HK-2 (cell line): Measurements from ENCODE around the gene LHFPL6.

Experiments
- DNase-seq: peaks from one replicate; pipeline ENCODE4 v3.0.0-alpha.2; 2018; ENCODE audit not compliant: unreplicated experiment

The LHFPL6 gene

GRCh38 chr13:39414339-39414738 is 188.7 kb downstream of the LHFPL6 start:
- no peak for DNase-seq

DNA sequence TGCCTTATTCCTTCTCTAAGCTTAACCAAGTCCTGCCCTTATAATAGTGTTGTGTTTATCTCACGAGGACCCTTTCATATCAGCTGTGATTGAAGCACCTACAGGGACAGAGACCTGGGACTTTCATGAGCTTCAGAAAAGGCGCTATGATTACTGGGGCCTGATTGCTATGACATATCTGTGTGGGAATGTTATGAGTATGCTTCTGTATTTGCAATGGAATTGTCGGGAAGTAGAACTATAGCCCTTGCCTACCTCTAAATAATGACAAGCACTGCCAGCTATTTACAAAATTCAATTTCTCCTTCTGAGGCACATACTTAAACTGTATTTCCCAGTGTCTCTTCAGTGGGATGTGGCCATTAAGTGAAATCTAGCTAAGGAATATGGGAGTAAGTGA is 191.5 kb downstream of the LHFPL6 start:
- no peak for DNase-seq

DNA sequence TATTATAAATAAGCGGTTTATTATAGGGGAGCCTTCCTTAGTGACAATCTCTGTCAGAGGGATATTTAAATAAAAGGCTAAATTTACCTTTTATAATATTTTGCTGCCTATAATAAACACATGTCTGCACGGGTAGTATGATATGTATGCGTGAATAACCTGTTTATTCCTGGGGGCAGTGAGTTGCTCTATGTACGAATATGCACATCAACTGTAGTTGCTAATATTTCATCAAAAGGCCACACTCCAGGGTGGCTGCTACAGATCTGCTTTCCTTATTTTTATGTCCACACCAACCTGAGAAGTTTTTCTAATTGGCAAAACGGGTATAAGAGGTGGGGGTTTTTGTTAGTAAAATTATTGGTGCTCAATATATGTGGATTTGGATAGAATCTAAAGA is 192.0 kb downstream of the LHFPL6 start:
- DNase-seq = no peak

GRCh38 chr13:39410096-39410901 is 192.7 kb downstream of the LHFPL6 start:
- DNase-seq = no peak

DNA sequence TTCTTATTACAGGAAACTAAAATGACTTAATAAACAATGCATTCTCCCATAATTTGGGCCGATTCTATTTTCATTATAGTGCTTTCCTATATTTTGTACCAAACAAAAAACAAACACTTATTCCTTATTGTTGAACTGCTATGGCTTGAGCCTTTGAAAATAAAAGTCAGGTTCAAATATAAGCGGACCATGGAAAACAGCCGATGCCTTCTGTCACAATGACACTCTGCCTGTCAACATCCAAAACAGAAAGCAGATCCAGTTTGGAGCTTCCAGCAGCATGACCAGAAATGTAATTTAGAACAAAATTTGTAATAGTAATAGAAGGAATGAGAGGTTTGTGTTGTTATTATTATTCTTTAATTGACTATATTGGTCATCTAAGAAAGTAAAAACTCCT is 194.5 kb downstream of the LHFPL6 start:
- no peak for DNase-seq

DNA sequence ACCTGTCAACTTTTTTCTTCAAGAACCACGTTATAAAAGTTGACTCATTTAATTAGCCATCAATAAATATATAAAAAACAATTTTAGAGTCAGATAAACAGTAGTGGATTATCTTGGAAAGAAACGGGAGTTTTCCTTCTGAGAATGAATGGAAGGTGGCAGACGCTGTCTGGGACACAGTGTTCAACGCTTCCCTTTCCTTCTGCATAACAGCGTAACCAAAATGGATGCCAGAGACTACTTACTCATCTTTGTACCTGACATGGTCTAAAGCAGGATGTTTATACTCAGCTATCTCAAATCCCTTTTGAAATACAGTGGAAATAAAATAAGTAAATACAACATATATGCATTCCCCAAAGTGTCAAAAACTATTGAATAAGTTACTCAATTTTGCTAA is 195.2 kb downstream of the LHFPL6 start:
- DNase-seq = no peak

DNA sequence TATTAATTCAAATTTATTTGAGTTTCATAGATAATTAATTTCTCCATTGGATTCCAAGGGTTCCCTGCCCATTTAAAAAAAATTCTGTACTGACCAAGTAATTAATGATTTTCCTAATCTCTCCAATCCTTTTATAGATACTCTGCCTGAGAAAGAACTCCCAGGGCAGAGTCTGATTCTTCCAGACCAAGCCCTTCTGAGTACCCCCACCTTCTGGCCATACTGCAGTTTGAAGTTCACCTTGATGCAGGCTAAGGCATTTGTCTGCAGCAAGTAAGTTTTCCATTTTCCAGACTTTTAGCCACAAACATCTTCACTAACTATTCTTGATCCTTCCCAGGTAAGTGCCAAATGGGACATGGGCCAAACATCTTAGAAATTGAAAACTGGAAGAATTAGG is 195.9 kb downstream of the LHFPL6 start:
- DNase-seq = no peak

DNA sequence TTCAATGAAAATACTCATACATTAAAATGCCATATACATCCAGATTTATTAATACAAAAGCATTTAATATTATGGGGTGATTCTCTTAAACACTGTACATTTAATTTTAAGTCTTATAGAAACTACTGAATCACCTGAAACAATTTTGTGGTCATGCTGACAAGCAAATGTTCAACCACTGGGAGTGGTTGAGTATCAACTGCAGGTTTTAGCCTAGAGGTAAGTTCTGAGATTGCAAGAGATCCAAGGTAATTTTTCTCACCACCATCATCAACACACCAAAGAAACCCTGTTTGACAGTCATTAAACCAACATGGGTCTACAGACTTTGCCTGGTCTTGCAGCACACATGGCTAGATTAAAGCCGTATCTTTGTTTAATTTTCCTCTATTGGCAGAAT is 196.3 kb downstream of the LHFPL6 start:
- DNase-seq = no peak

GRCh38 chr13:39405596-39406205 is 197.3 kb downstream of the LHFPL6 start:
- no peak for DNase-seq

GRCh38 chr13:39405107-39405506 is 197.9 kb downstream of the LHFPL6 start:
- no peak for DNase-seq

- no peak for DNase-seq
Measured at GRCh38 chr13:39403106-39403505, 199.9 kb downstream of the LHFPL6 start.

- no peak for DNase-seq
Measured at GRCh38 chr13:39402221-39402970, 200.6 kb downstream of the LHFPL6 start.

DNA sequence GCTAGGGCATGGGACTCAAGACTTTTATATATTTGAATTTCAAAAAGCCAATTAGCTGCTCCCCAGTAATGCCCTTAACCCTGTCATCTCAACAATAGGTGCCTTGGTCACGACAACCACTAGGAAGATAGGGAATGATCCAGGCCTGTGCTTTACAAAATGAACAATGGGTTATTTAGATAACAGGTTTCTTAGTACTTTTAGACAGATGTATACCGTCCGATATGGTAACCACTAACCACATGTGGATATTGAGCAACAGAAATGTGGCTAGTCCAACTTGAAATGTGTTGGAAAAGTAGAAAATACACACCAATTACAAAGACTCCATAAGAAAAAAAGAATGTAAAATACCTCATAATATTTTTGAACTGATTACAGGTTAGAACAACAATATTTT is 201.2 kb downstream of the LHFPL6 start:
- no peak for DNase-seq

- DNase-seq = no peak
Measured at GRCh38 chr13:39401046-39401705, 201.8 kb downstream of the LHFPL6 start.

DNA sequence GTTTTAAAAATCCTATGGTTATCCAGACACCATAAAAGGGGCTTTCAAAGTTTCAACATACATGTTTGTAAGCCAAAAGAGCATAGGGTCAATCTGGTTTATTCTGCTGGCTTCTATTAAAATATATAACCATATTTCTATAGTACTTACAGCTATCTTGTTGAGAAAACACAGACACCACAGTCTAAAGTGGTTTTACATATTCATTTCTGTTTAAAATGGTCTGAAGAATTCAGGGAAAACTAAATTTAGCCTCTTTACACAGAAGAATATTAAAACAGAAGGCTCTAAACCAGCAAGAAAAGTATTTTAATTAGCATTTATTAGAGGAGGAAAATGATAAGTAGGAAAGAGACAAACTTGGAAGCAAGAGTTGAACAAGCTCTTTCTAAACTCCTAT is 203.9 kb downstream of the LHFPL6 start:
- no peak for DNase-seq

- DNase-seq = no peak
Measured at GRCh38 chr13:39397896-39398265, 205.1 kb downstream of the LHFPL6 start.

- DNase-seq = no peak
Measured at GRCh38 chr13:39397226-39397895, 205.6 kb downstream of the LHFPL6 start.

GRCh38 chr13:39394796-39395678 is 208.0 kb downstream of the LHFPL6 start:
- no peak for DNase-seq

DNA sequence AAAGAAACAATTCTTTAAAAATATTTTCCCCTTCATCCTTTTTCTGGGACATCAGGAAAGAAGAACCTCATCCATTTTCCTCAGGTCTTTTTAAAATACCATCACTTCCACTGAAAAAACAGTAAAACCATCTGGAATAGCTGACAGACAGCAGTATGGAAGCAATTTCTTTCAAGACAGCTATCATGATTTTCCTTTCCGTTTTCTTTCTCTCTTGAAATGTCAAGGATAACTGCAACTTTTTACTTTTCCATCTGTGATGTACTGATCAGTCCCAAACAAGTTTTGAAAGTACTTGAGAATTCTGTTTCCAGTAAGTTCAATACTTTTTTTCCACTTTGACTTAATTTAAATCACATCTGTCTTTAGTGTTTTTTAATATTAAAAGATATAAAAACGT is 211.2 kb downstream of the LHFPL6 start:
- no peak for DNase-seq

DNA sequence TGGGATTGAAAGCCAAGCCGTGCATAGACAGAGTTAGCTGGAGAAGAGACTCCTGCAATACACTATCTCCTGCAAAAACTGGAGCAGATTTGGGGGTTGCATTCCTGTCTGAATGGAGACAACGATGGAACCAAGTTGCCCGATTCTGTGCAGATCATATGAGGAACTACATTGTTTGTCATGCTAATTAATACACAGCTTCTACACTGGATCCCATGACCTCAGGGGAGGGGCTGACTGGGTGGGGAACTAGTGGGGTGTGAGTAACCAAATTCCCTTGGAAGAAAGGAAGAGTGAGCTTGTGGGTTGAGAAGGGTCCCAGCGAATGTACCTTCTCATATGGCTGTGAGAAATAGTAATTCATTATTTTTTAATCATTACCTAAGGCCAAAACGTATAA is 214.0 kb downstream of the LHFPL6 start:
- no peak for DNase-seq
